GM21515 (cell line): ENCODE results near the gene PRKN.

Source experiments
- ATAC-seq: cut with Tn5 transposase; IDR thresholded peaks from one replicate; pipeline ENCODE4 v1.9.1; 2021; ENCODE audit not compliant: unreplicated experiment

PRKN gene

GRCh38 chr6:161481786-161482516 lies 1245.6 kb downstream of the PRKN start:
- ATAC-seq: no peak

- ATAC-seq: no peak
Observed at GRCh38 chr6:161480421-161481155, 1247.0 kb downstream of the PRKN start.

GRCh38 chr6:161479376-161479775 lies 1248.2 kb downstream of the PRKN start:
- ATAC-seq: no peak

- ATAC-seq: no peak
Observed at GRCh38 chr6:161477876-161478425, 1249.6 kb downstream of the PRKN start.

- ATAC-seq: no peak
Observed at GRCh38 chr6:161476711-161477110, 1250.9 kb downstream of the PRKN start.

- no peak for ATAC-seq
Observed at GRCh38 chr6:161465403-161465802, 1262.2 kb downstream of the PRKN start.

GRCh38 chr6:161463071-161463470 lies 1264.5 kb downstream of the PRKN start:
- ATAC-seq: no peak

- no peak for ATAC-seq
Observed at GRCh38 chr6:161462148-161462547, 1265.4 kb downstream of the PRKN start.

GRCh38 chr6:161459008-161459615 lies 1268.5 kb downstream of the PRKN start:
- no peak for ATAC-seq

- ATAC-seq: no peak
Observed at GRCh38 chr6:161458201-161458951, 1269.2 kb downstream of the PRKN start.

GRCh38 chr6:161455848-161456247 lies 1271.7 kb downstream of the PRKN start:
- no peak for ATAC-seq

GRCh38 chr6:161453558-161453957 lies 1274.0 kb downstream of the PRKN start:
- no peak for ATAC-seq

GRCh38 chr6:161452241-161452640 lies 1275.3 kb downstream of the PRKN start:
- no peak for ATAC-seq

GRCh38 chr6:161449521-161449920 lies 1278.0 kb downstream of the PRKN start:
- ATAC-seq: no peak

GRCh38 chr6:161446949-161447348 lies 1280.6 kb downstream of the PRKN start:
- no peak for ATAC-seq

- ATAC-seq: no peak
Observed at GRCh38 chr6:161446296-161446925, 1281.2 kb downstream of the PRKN start.

- ATAC-seq: no peak
Observed at GRCh38 chr6:161445021-161445799, 1282.4 kb downstream of the PRKN start.

GRCh38 chr6:161444464-161444863 lies 1283.1 kb downstream of the PRKN start:
- ATAC-seq: no peak

- ATAC-seq: no peak
Observed at GRCh38 chr6:161443848-161444247, 1283.7 kb downstream of the PRKN start.

- no peak for ATAC-seq
Observed at GRCh38 chr6:161442420-161442819, 1285.1 kb downstream of the PRKN start.
